Measurements from ENCODE around the gene CFAP74. TPM values are rescaled to one million over a fixed set of nuclear protein-coding genes. Genes with fewer than 3 reads are reported as not detected.

Gene CFAP74
- total and polyA plus RNA-seq, 12 donors: 0.03 TPM; not detected in 11

GRCh38 chr1:1929639-1930545, 73.7 kb downstream of the CFAP74 start:
- TF ChIP-seq CTCF (IDR thresholded peaks at IDR 0.05): no peak
- Histone ChIP-seq H3K4me1 (peaks cover 0 to 26% (median 13%) of the 10 kb centered on the region in 9 donors), H3K27me3 (no peaks in the 10 kb centered on the region), H3K27ac (no peak overlapping the region), H3K36me3 (no peaks in the 10 kb centered on the region), H3K9me3 (no peaks in the 10 kb centered on the region), H3K4me3 (no peak overlapping the region)
- intact Hi-C loops (cut with DNase I): no loop called here
- 86% methylated on average over 38 of the region's 38 CpGs for WGBS, 2 donors
- no peak for DNase-seq
- peak in 1 of 8 donors; percentile 2 for ATAC-seq

GRCh38 chr1:1929102-1929638, 74.4 kb downstream of the CFAP74 start:
- ATAC-seq (peak in 4 of 8 donors; percentile 3 to 12 (median 7)), DNase-seq (no peak)
- H3K36me3 ChIP-seq: no peaks in the 10 kb centered on the region
- H3K4me3 ChIP-seq: no peak overlapping the region
- no peak overlapping the region for H3K27ac ChIP-seq
- WGBS, 2 donors: 60 to 67% methylated on average over 9 to 10 of the region's 10 CpGs
- peaks cover 0 to 26% (median 13%) of the 10 kb centered on the region in 9 donors for H3K4me1 ChIP-seq
- no peak for TF ChIP-seq CTCF (IDR thresholded peaks at IDR 0.05)
- H3K9me3 ChIP-seq: no peaks in the 10 kb centered on the region
- no peaks in the 10 kb centered on the region for H3K27me3 ChIP-seq
- intact Hi-C loops (cut with DNase I): no loop called here

- DNase-seq: no peak
- Histone ChIP-seq H3K4me3 (no peak overlapping the region), H3K36me3 (no peaks in the 10 kb centered on the region), H3K9me3 (no peaks in the 10 kb centered on the region), H3K27me3 (no peaks in the 10 kb centered on the region), H3K4me1 (peaks cover 0 to 26% (median 13%) of the 10 kb centered on the region in 9 donors), H3K27ac (peak overlapping the region in 3 of 10 donors; percentile 28 to 49 (median 36))
- intact Hi-C loops (cut with DNase I): no loop called here
- WGBS, 2 donors: 48 to 68% methylated on average over 32 to 33 of the region's 34 CpGs
- TF ChIP-seq CTCF (IDR thresholded peaks at IDR 0.05): no peak
- ATAC-seq: peak in 7 of 8 donors; percentile 29 to 63 (median 38)
Measured at GRCh38 chr1:1928231-1929101, 75.1 kb downstream of the CFAP74 start.

- Histone ChIP-seq H3K27me3 (no peaks in the 10 kb centered on the region), H3K36me3 (no peaks in the 10 kb centered on the region), H3K27ac (peak overlapping the region in 6 of 10 donors; percentile 44 to 65 (median 58)), H3K9me3 (no peaks in the 10 kb centered on the region), H3K4me1 (peaks cover 0 to 26% (median 13%) of the 10 kb centered on the region in 9 donors), H3K4me3 (no peak overlapping the region)
- ATAC-seq (peak in 6 of 8 donors; percentile 14 to 44 (median 34)), DNase-seq (no peak)
- intact Hi-C loops (cut with DNase I): no loop called here
- 61 to 68% methylated on average over 25 of the region's 25 CpGs for WGBS, 2 donors
- TF ChIP-seq CTCF (IDR thresholded peaks at IDR 0.05): no peak
Measured at GRCh38 chr1:1927751-1928150, 75.8 kb downstream of the CFAP74 start.
